Upper lobe of right lung (tissue), 1 donor: ENCODE data around the gene CYP39A1. TPM values are rescaled to one million over a fixed set of nuclear protein-coding genes. Genes with fewer than 3 reads are reported as not detected.

Experiments
- ATAC-seq: fragments of 200-7000 bp; cut with Tn5 transposase; one replicate; pipeline ENCODE4 v1.9.1; 2020; ENCODE audit warnings: mild to moderate bottlenecking, moderate library complexity
- DNase-seq: peaks from one replicate; pipeline ENCODE4 v3.0.0-alpha.2; 2020
- H3K27ac ChIP-seq: fragments of 200-600 bp; one replicate; pipeline ENCODE4 v1.8.0; 2022
- H3K27me3 ChIP-seq: fragments of 200-600 bp; one replicate; pipeline ENCODE4 v1.8.0; 2022; ENCODE audit warnings: mild to moderate bottlenecking
- H3K36me3 ChIP-seq: fragments of 200-600 bp; one replicate; pipeline ENCODE4 v1.8.0; 2022
- H3K4me1 ChIP-seq: fragments of 200-600 bp; one replicate; pipeline ENCODE4 v1.8.0; 2022
- H3K4me3 ChIP-seq: fragments of 200-600 bp; one replicate; pipeline ENCODE4 v1.8.0; 2022; ENCODE audit warnings: mild to moderate bottlenecking
- H3K9me3 ChIP-seq: fragments of 200-600 bp; one replicate; pipeline ENCODE4 v1.8.0; 2022
- intact Hi-C: fragments of 100-400 bp; cut with DNase I; formaldehyde crosslinking; loops from one replicate; pipeline ENCODE4 v1.11.0; 2022
- total RNA-seq: library from RNA; stranded (reverse); fragmentation: NEBNext Ultra II Directional; extraction: Animal tissue kit (Norgen Biotek cat#: 25700); gene quantifications from one replicate; pipeline ENCODE4 v1.2.1, GENCODE V29; 2021
- TF ChIP-seq, protein P1 (sequence below): fragments of 200-600 bp; IDR thresholded peaks from one replicate; pipeline ENCODE4 v1.8.0; 2022; ENCODE audit warnings: antibody characterized with exemption
- donor health status: DM: no; HTN: yes; CAD: no; lungs with severe emphysema.

Gene CYP39A1
- total RNA-seq, 1 donor from 2014 or later, result 7.8 TPM

DNA sequence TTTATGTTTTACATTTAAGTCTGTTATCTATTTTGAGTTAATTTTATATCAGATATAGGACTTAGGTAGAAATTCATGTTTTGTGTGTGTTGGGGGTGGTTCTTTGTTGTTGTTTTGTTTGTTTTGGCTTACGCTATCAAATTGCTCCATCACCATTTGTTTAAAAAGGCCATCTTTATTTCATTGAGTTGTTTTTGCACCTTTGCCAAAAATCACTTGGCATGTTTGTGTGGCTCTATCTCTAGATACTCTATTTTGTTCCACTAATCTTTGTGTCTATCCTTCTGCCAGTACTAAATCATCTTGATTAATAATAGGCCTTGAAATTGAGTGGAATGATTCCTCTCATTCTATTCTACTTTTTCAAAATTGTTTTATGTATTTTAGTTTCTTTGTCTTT is 7.4 kb downstream of the CYP39A1 start:
- no peak for ATAC-seq
- intact Hi-C loops, result no loop called here

DNA sequence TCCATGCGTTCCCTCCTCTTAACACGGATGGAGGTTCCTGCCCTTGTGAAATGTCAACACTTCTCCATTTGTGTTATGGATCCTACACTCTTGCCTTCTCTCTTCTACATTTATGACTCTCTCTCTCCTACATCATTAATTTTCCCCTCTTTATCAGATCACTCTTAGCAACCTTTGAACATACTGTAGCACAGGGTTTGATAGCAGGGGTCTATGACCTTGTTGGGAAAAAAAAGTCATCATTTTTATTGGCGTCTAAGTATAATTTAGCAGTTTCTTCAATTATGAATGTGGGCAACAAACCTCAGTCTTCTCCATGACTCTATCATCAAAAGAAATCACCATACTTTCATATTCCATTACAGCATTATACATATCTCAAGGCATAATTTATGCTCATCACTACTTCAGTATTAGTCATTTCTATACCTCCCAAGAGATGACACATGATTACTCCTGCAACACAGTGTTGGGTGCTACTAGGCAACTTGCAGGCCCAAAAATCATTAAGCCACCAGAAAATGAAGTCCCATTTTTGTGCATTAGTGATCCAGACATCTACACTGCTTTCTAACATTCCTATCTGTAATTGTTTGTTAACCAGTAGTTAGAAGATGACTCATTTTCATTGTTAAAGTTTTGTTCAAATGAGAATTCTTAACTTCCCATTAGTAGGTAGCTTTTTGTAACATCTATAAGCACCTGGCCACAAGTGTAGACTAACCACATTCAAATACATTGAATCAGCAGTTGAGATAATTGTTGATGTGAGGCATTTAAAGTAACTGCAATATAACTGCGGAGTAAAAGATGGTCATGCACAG is 9.5 kb downstream of the CYP39A1 start:
- ATAC-seq (no peak), DNase-seq (no peak)
- no peaks in the 10 kb centered on the region for H3K36me3 ChIP-seq
- TF ChIP-seq, protein P1, sequence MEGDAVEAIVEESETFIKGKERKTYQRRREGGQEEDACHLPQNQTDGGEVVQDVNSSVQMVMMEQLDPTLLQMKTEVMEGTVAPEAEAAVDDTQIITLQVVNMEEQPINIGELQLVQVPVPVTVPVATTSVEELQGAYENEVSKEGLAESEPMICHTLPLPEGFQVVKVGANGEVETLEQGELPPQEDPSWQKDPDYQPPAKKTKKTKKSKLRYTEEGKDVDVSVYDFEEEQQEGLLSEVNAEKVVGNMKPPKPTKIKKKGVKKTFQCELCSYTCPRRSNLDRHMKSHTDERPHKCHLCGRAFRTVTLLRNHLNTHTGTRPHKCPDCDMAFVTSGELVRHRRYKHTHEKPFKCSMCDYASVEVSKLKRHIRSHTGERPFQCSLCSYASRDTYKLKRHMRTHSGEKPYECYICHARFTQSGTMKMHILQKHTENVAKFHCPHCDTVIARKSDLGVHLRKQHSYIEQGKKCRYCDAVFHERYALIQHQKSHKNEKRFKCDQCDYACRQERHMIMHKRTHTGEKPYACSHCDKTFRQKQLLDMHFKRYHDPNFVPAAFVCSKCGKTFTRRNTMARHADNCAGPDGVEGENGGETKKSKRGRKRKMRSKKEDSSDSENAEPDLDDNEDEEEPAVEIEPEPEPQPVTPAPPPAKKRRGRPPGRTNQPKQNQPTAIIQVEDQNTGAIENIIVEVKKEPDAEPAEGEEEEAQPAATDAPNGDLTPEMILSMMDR, result no peak
- H3K9me3 ChIP-seq, result no peaks in the 10 kb centered on the region
- intact Hi-C loops, result no loop called here
- H3K27ac ChIP-seq, result no peak overlapping the region
- H3K4me3 ChIP-seq, result no peak overlapping the region
- no peaks in the 10 kb centered on the region for H3K4me1 ChIP-seq
- H3K27me3 ChIP-seq, result no peaks in the 10 kb centered on the region

More for the DNA sequence above, 7.4 kb downstream of the CYP39A1 start:
- H3K27me3 ChIP-seq, result no peaks in the 10 kb centered on the region
- DNase-seq, result no peak
- no peak overlapping the region for H3K27ac ChIP-seq
- H3K4me1 ChIP-seq, result no peaks in the 10 kb centered on the region
- H3K4me3 ChIP-seq, result no peak overlapping the region
- H3K9me3 ChIP-seq, result no peaks in the 10 kb centered on the region
- no peaks in the 10 kb centered on the region for H3K36me3 ChIP-seq
- TF ChIP-seq, protein P1, result no peak

DNA sequence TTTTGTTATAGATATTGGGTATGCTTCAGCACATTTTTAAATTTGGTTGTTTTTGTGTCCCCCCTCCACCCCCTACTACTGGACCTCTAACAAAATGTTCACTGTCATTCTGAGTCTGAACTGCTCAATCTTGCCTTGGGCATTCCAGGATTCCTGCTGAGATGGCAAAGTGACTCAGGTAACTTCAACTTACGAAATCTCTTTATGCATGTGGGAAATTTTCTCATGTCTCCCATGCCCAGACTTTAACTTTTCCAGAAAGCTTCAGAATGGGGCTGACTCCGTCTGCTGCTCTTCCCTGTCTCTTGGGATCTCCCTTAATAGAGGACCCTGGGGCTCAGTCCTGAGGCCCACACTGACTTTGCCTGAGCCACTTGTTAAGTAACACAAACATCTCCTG is 14.0 kb downstream of the CYP39A1 start:
- no peaks in the 10 kb centered on the region for H3K27me3 ChIP-seq
- no peak overlapping the region for H3K27ac ChIP-seq
- intact Hi-C loops, result no loop called here
- ATAC-seq (no peak), DNase-seq (no peak)
- H3K4me1 ChIP-seq, result no peaks in the 10 kb centered on the region
- no peaks in the 10 kb centered on the region for H3K36me3 ChIP-seq
- TF ChIP-seq, protein P1, result no peak
- H3K4me3 ChIP-seq, result no peak overlapping the region
- no peaks in the 10 kb centered on the region for H3K9me3 ChIP-seq

DNA sequence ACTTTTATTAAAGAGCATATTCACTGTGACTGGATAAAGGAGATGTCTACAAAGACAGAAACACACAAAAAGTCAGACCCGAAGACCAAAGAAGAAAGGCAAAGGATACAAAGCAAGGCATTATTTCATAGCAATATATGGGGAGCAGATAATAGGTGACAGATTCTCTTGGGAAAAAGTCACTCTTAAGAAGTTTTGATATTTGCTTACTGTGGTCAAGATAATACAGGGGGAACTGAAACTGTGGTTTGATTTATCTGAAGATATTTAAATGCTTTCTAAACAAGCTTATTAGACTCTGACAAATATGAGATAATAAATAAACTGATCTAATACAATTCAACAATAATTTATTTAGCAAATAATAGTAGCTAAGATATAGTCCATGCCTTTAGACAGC is 14.7 kb downstream of the CYP39A1 start:
- Histone ChIP-seq H3K27me3 (no peaks in the 10 kb centered on the region), H3K4me1 (no peaks in the 10 kb centered on the region), H3K27ac (no peak overlapping the region), H3K4me3 (no peak overlapping the region), H3K36me3 (no peaks in the 10 kb centered on the region), H3K9me3 (no peaks in the 10 kb centered on the region)
- ATAC-seq, result no peak
- DNase-seq, result no peak
- TF ChIP-seq, protein P1, result no peak
- intact Hi-C loops, result no loop called here

DNA sequence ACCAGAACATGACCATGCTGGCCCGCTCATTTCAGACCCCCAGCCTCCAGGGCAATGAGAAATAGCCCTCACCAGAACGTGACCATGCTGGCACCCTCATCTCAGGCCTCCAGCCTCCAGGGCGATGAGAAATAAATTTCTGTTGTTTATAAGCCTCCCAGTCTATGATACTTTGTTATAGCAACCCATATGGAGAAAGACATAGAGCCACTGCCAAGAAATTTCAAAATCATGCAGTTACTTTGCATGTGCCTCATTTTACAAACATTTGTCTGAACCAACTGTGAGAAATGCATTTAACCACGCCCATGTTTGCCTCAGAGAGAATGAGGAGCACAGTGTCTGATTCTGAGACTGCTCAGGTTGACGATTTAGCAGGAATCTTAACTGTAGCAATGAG is 15.5 kb downstream of the CYP39A1 start:
- Histone ChIP-seq H3K4me3 (no peak overlapping the region), H3K9me3 (no peaks in the 10 kb centered on the region), H3K27ac (no peak overlapping the region), H3K27me3 (no peaks in the 10 kb centered on the region), H3K36me3 (no peaks in the 10 kb centered on the region), H3K4me1 (no peaks in the 10 kb centered on the region)
- ATAC-seq (no peak), DNase-seq (no peak)
- TF ChIP-seq, protein P1, result no peak
- intact Hi-C loops, result no loop called here

DNA sequence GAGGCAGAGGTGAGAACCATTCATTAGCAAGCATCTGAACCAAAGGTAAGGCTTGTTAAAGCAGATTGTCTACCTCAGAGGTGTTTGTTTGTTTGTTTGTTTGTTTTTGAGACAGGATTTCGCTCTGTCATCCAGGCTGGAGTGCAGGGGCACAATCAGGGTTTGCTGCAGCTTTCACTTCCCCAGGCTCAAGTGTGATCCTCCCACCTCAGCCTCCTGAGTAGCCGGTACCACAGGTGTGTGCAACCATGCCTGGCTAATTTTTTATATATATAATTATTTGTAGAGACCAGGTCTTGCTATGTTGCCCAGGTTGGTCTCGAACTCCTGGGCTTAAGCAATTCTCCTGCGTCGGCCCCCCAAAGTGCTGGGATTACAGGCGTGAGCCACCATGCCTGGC is 17.2 kb downstream of the CYP39A1 start:
- no peak for ATAC-seq
- Histone ChIP-seq H3K4me1 (no peaks in the 10 kb centered on the region), H3K27ac (no peak overlapping the region), H3K9me3 (no peaks in the 10 kb centered on the region), H3K27me3 (no peaks in the 10 kb centered on the region), H3K4me3 (no peak overlapping the region), H3K36me3 (no peaks in the 10 kb centered on the region)
- TF ChIP-seq, protein P1, result no peak
- DNase-seq, result no peak
- intact Hi-C loops, result no loop called here
